GM12878 (cell line): ENCODE data around the gene ATP5ME. TPM values are rescaled to one million over a fixed set of nuclear protein-coding genes. Genes with fewer than 3 reads are reported as not detected.
A peak's percentile ranks its signal among the peaks of the same experiment; 100 is the strongest.

Source experiments
- ATAC-seq: fragments of 200-7000 bp; cut with Tn5 transposase; 3 replicates; pipeline ENCODE4 v1.9.1; 2020; ENCODE audit warnings: mild to moderate bottlenecking, moderate library complexity
- BruUV-seq: library from RNA; stranded (reverse); fragments of 400-500 nt; replicated peaks from 2 replicates; lab custom pipeline; 2021; lab: Mats Ljungman, UMichigan
- CTCF ChIA-PET: fragments of 300-600 bp; sonication (Branson Sonifier 250); formaldehyde crosslinking; extraction: SDS; loops from one replicate; lab custom pipeline; 2021; ENCODE audit warnings: inconsistent platforms; lab: Yijun Ruan, JAX
- POLR2A ChIA-PET: fragments of 350-600 bp; formaldehyde crosslinking; extraction: SDS; loops from one replicate; lab custom pipeline; 2021; ENCODE audit warnings: inconsistent platforms; lab: Charles Lee
- RAD21 ChIA-PET: fragments of 300-600 bp; sonication (Branson Sonifier 250); formaldehyde crosslinking; loops from one replicate; lab custom pipeline; 2023; ENCODE audit warnings: antibody characterized with exemption; ENCODE audit not compliant: unreplicated experiment; lab: Charles Lee
- SMC1A ChIA-PET: fragments of 300-600 bp; sonication (Branson Sonifier 250); formaldehyde crosslinking; loops from one replicate; lab custom pipeline; 2023; ENCODE audit not compliant: unreplicated experiment, uncharacterized antibody; lab: Charles Lee
- DNase-seq: peaks from one replicate; pipeline ENCODE4 v3.0.0-alpha.2; 2011; ENCODE audit warnings: low read depth, low spot score
- FAIRE-seq: peaks from 3 replicates; lab custom pipeline; 2011; peaks lifted over from hg19 to GRCh38; lab: Jason Lieb, UNC
- H2AFZ ChIP-seq: 2 replicates; pipeline ENCODE4 v1.6.0; 2011; ENCODE audit warnings: low read depth, low read length, control low read depth; ENCODE audit not compliant: control insufficient read depth
- H3K27ac ChIP-seq: 2 replicates; pipeline ENCODE4 v1.5.1; 2011; ENCODE audit warnings: control low read depth; ENCODE audit not compliant: control insufficient read depth, insufficient read depth
- H3K27me3 ChIP-seq, 2 experiments: replicated peaks in 1 of 2; 2 replicates each; pipeline versions ENCODE4 v1.6.0 to v1.6.1; 2011; ENCODE audit warnings: low read length in 1 of 2; ENCODE audit not compliant: control insufficient read depth in 2 of 2, insufficient read depth in 2 of 2
- H3K36me3 ChIP-seq, 2 experiments: 2 replicates each; pipeline ENCODE4 v1.5.1; 2011; ENCODE audit warnings: low read length in 1 of 2; ENCODE audit not compliant: control insufficient read depth in 2 of 2, insufficient read depth in 2 of 2
- H3K4me1 ChIP-seq: 2 replicates; pipeline ENCODE4 v1.6.1; 2011; ENCODE audit warnings: mild to moderate bottlenecking, low read length, moderate library complexity, mixed read lengths; ENCODE audit not compliant: control insufficient read depth, insufficient read depth
- H3K4me2 ChIP-seq: 2 replicates; pipeline ENCODE4 v1.6.0; 2011; ENCODE audit warnings: control low read depth; ENCODE audit not compliant: control insufficient read depth, insufficient read depth
- H3K4me3 ChIP-seq: fragments of 200-600 bp; sonication (generic); 2 replicates; pipeline ENCODE4 v1.5.1; 2016
- H3K79me2 ChIP-seq: 2 replicates; pipeline ENCODE4 v1.6.0; 2011; ENCODE audit warnings: low read length; ENCODE audit not compliant: control insufficient read depth, insufficient read depth
- H3K9ac ChIP-seq: 2 replicates; pipeline ENCODE4 v1.8.0; 2011; ENCODE audit warnings: low read length, control low read depth, mixed read lengths; ENCODE audit not compliant: control insufficient read depth, insufficient read depth
- H3K9me3 ChIP-seq: replicated peaks from 3 replicates; pipeline ENCODE4 v1.5.1; 2011; ENCODE audit warnings: mild to moderate bottlenecking, low read length; ENCODE audit not compliant: control insufficient read depth, insufficient read depth
- H4K20me1 ChIP-seq: 2 replicates; pipeline ENCODE4 v1.6.0; 2011; ENCODE audit not compliant: control insufficient read depth, insufficient read depth
- BRCA1 ChIP-seq: IDR thresholded peaks from 2 replicates; pipeline ENCODE4 v1.6.1; 2011; ENCODE audit warnings: low read depth, low read length, improper control_type of control experiment
- CREM ChIP-seq: IDR thresholded peaks from 2 replicates; pipeline ENCODE4 v1.6.1; 2014; ENCODE audit warnings: antibody characterized with exemption, low read depth
- EP300 ChIP-seq, 2 experiments: fragments of 150-350 bp in 1 of 2; IDR thresholded peaks; 2 replicates each; pipeline ENCODE4 v1.6.1; 2011 to 2012; ENCODE audit warnings: low read depth in 2 of 2, low read length in 2 of 2, borderline replicate concordance in 1 of 2, improper control_type of control experiment in 1 of 2, inconsistent platforms in 1 of 2; ENCODE audit not compliant: control insufficient read depth in 1 of 2
- ETV6 ChIP-seq, 2 experiments: fragments of 450-650 bp in 1 of 2; IDR thresholded peaks in 1 of 2; conservative IDR thresholded peaks in 1 of 2; 2 replicates each; pipeline ENCODE4 v1.6.1; 2014; ENCODE audit warnings: antibody characterized with exemption in 1 of 2, borderline replicate concordance in 1 of 2, low read depth in 1 of 2, mild to moderate bottlenecking in 1 of 2, moderate library complexity in 1 of 2
- MEF2A ChIP-seq: IDR thresholded peaks from 2 replicates; pipeline ENCODE4 v1.6.1; 2011; ENCODE audit warnings: low read depth, mild to moderate bottlenecking, low read length, moderate library complexity; ENCODE audit not compliant: insufficient read depth
- PAX5 ChIP-seq: IDR thresholded peaks from 2 replicates; pipeline ENCODE4 v1.6.1; 2011; ENCODE audit warnings: low read depth, low read length, borderline replicate concordance
- PAX8 ChIP-seq: fragments of 450-650 bp; IDR thresholded peaks from 2 replicates; pipeline ENCODE4 v1.6.1; 2017; ENCODE audit warnings: mild to moderate bottlenecking, moderate library complexity
- WGBS: methylation state at CpG from one replicate; pipeline ENCODE4 v1.1.6; 2016; ENCODE audit warnings: low lambda C conversion rate; ENCODE audit not compliant: insufficient replicate concordance, insufficient coverage; ENCODE audit errors: missing lambda C conversion rate; 5-methylcytosine and 5-hydroxymethylcytosine counted together
- in situ Hi-C: fragments of 300-500 bp; cut with MboI; formaldehyde crosslinking; loops from 9 replicates; pipeline ENCODE4 v1.14.3; 2018; ENCODE audit warnings: mixed read lengths
- intact Hi-C: fragments of 100-400 bp; cut with micrococcal nuclease; formaldehyde crosslinking; loops from one replicate; pipeline ENCODE4 v1.14.2; 2022; ENCODE audit not compliant: unreplicated experiment
- polyA plus RNA-seq, 11 experiments: library from polyadenylated mRNA; depleted of rRNA in 4 of 11; unstranded in 6 of 11; stranded (reverse) in 5 of 11; fragments of >200 nt; fragmentation: Nextera tagmentation in 4 of 11; fragmentation: Illumina TruSeq in 1 of 11; extraction: Ambion mirVana in 4 of 11; extraction: Trizol in 1 of 11; gene quantifications; 1 replicate in 1 of 11; 2 replicates in 10 of 11; pipeline versions ENCODE4 v1.2.1 to v1.2.3, GENCODE V29; 2011 to 2016; ENCODE audit warnings: inconsistent platforms in 2 of 11, missing spikeins in 2 of 11, low read depth in 1 of 11
- total RNA-seq, 4 experiments: library from RNA; depleted of rRNA in 3 of 4; stranded (reverse); fragments of >200 nt in 3 of 4; fragmentation: Illumina TruSeq in 1 of 4; extraction: Trizol in 1 of 4; gene quantifications; 2 replicates each; pipeline versions ENCODE4 v1.2.1 to v1.2.3, GENCODE V29; 2013 to 2021
- TF ChIP-seq, protein P1 (sequence below): fragments of 450-650 bp; IDR thresholded peaks from 2 replicates; pipeline ENCODE4 v1.6.1; 2017; ENCODE audit warnings: mild to moderate bottlenecking

The ATP5ME gene
- total and polyA plus RNA-seq, 10 of the 15 experiments (the other 5 are each of a cell fraction or from before 2014, with no cell fraction given), result 279 to 2,374 (median 509) TPM

DNA sequence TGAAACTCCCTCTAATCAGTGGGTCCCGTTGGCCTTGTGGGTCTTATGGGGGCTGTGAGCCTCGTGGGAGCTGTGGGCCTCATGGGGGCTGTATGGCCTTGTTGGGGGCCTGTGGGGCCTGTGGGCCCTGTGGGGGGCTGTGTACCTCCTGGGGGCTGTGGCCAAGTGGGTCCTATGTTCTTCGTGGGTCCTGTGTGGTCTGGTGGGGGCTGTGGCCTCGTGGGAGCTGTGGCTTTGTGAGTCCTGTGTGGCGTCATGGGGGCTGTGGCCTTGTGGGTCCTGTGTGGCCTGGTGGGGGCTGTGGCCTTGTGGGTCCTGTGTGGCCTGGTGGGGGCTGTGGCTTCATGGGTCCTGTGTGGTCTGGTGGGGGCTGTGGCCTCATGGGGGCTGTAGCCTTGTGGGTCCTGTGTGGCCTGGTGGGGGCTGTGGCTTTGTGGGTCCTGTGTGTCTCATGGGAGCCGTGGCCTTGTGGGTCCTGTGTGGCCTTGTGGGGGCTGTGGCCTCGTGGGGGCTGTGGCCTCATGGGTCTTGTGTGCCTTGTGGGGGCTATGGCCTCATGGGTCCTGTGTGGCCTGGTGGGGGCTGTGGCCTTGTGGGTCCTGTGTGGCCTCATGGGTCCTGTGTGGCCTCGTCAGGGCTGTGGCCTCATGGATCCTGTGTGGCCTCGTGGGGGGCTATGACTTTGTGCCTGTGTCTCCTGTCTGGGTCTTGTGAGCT is 39.0 kb upstream of the ATP5ME start:
- Histone ChIP-seq H3K36me3 (peaks cover 2 to 3% of the 10 kb centered on the region in 2 experiments; a peak in 3 of 4 replicates), H3K9me3 (no peaks in the 10 kb centered on the region), H3K27ac (no peak overlapping the region), H3K79me2 (peaks cover 36% of the 10 kb centered on the region), H3K4me2 (no peak overlapping the region), H3K9ac (no peak overlapping the region), H3K4me1 (no peaks in the 10 kb centered on the region), H2AFZ (no peak overlapping the region), H3K4me3 (no peak overlapping the region), H3K27me3 (no peaks in the 10 kb centered on the region), H4K20me1 (no peaks in the 10 kb centered on the region)
- ATAC-seq (no peak), DNase-seq (no peak), FAIRE-seq (no peak)
- ChIA-PET CTCF (no interaction called here), SMC1A (no interaction called here), RAD21 (no interaction called here), POLR2A (no interaction called here)
- WGBS, result 62% methylated on average over 9 of the region's 9 CpGs
- BruUV-seq, result no TSS peak
- intact Hi-C loops, result no loop called here
- in situ Hi-C loops, result no loop called here
- TF ChIP-seq CREM, result no peak
- 0 out of 2 replicates have a peak, but pooled peaks have one; percentile 25 for TF ChIP-seq PAX5

- SMC1A ChIA-PET, result no interaction called here
- peaks cover 40% of the 10 kb centered on the region for H3K79me2 ChIP-seq
These were observed 38.0 kb upstream of the ATP5ME start for GRCh38 chr4:712093-712492.

More at GRCh38 chr4:712093-712492, 38.0 kb upstream of the ATP5ME start:
- intact Hi-C loops (no loop called here), in situ Hi-C loops (no loop called here)
- H3K4me2 ChIP-seq, result no peak overlapping the region
- ChIA-PET POLR2A (no interaction called here), CTCF (no interaction called here), RAD21 (no interaction called here)
- no peak overlapping the region for H2AFZ ChIP-seq
- no peaks in the 10 kb centered on the region for H3K9me3 ChIP-seq
- H3K36me3 ChIP-seq, result peaks cover 2 to 3% of the 10 kb centered on the region in 2 experiments; a peak in 3 of 4 replicates
- H3K4me1 ChIP-seq, result no peaks in the 10 kb centered on the region; the same call in 1 of the 2 replicates
- no TSS peak for BruUV-seq
- no peak for ATAC-seq
- no peak for DNase-seq
- TF ChIP-seq PAX8 (no peak), EP300 (IDR thresholded peaks at IDR 0.05; ENCODE audit: borderline replicate concordance in 1 of 2, control insufficient read depth in 1 of 2, low read depth in 2 of 2, low read length in 2 of 2) (no peak), BRCA1 (no peak), ETV6 (conservative IDR thresholded peaks at IDR 0.05 in 1 of 2, IDR thresholded peaks at IDR 0.05 in 1 of 2; ENCODE audit: borderline replicate concordance in 1 of 2, low read depth in 1 of 2) (no peak), MEF2A (no peak)
- TF ChIP-seq, protein P1, sequence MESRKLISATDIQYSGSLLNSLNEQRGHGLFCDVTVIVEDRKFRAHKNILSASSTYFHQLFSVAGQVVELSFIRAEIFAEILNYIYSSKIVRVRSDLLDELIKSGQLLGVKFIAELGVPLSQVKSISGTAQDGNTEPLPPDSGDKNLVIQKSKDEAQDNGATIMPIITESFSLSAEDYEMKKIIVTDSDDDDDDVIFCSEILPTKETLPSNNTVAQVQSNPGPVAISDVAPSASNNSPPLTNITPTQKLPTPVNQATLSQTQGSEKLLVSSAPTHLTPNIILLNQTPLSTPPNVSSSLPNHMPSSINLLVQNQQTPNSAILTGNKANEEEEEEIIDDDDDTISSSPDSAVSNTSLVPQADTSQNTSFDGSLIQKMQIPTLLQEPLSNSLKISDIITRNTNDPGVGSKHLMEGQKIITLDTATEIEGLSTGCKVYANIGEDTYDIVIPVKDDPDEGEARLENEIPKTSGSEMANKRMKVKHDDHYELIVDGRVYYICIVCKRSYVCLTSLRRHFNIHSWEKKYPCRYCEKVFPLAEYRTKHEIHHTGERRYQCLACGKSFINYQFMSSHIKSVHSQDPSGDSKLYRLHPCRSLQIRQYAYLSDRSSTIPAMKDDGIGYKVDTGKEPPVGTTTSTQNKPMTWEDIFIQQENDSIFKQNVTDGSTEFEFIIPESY, result no peak
- no peak for FAIRE-seq
- no peak overlapping the region for H3K9ac ChIP-seq
- H3K4me3 ChIP-seq, result no peak overlapping the region
- no peaks in the 10 kb centered on the region for H4K20me1 ChIP-seq
- WGBS, result 67% methylated on average over 3 of the region's 3 CpGs
- no peak overlapping the region for H3K27ac ChIP-seq
- no peaks in the 10 kb centered on the region for H3K27me3 ChIP-seq
